Measurements from ENCODE around the gene ZBTB49. TPM values are rescaled to one million over a fixed set of nuclear protein-coding genes. Genes with fewer than 3 reads are reported as not detected.

The ZBTB49 gene
- total and polyA plus RNA-seq, 2 of the 13 experiments (the other 11 are each of a cell fraction or from before 2014, with no cell fraction given): 3.3 to 4.3 TPM

DNA sequence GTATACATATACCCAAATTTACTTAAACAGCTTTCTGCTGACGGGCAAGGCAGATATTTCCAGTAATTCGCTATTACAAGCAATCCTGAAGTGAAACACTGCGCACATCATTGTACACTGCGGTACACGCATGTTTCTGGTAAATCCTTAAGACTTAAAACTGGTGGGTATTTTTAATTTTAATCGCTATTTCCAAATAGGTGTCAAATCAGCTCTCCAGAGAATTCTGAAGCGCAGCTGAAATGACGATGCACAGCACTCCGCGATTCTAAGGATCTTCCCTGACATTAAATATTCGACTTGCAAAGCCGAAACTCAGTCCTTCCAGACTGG, 42.4 kb upstream of the ZBTB49 start:
- Histone ChIP-seq H3K36me3 (replicated peaks in 1 of 2; ENCODE audit: control insufficient read depth in 1 of 2, insufficient read depth in 2 of 2, low read length in 2 of 2) (peaks cover 9 to 22% of the 10 kb centered on the region in 2 experiments), H4K20me1 (ENCODE audit: insufficient read depth, low read length) (no peaks in the 10 kb centered on the region), H2AFZ (ENCODE audit: low read length) (no peak overlapping the region), H3K9ac (ENCODE audit: insufficient read depth, low read depth, low read length) (peak overlapping the region; percentile 87), H3K4me3 (replicated peaks in 1 of 3; ENCODE audit: insufficient read depth in 1 of 3, low read depth in 2 of 3, low read length in 3 of 3) (peak overlapping the region; percentile 78 to 93 (median 86)), H3K27ac (ENCODE audit: extremely low read length, insufficient read depth, low read length) (peak overlapping the region; percentile 92), H3K79me2 (ENCODE audit: insufficient read depth, low read length) (peaks cover 11% of the 10 kb centered on the region), H3K4me2 (ENCODE audit: low read depth, low read length) (peak overlapping the region; percentile 98), H3K4me1 (ENCODE audit: insufficient read depth, low read length) (peaks cover 27% of the 10 kb centered on the region), H3K27me3 (ENCODE audit: control insufficient read depth in 1 of 2, insufficient read depth in 2 of 2, low read length in 2 of 2) (no peaks in the 10 kb centered on the region; a peak in 1 of 5 replicates), H3K9me3 (ENCODE audit: low read length) (no peaks in the 10 kb centered on the region)
- TSS peak; percentile 82 for BruUV-seq (replicated peaks)
- ATAC-seq (no peak), FAIRE-seq (no peak), DNase-seq (ENCODE audit: low spot score) (no peak)
- no peak for TF ChIP-seq GATA4 (IDR thresholded peaks at IDR 0.05; ENCODE audit: borderline replicate concordance, low read depth)
- 0 out of 2 replicates have a peak, but pooled peaks have one; percentile 14 for TF ChIP-seq AKAP8 (CRISPR knock-in tag; IDR thresholded peaks at IDR 0.05)
- TF ChIP-seq ZFP82 (CRISPR knock-in tag; IDR thresholded peaks at IDR 0.05; ENCODE audit: borderline replicate concordance): 0 out of 2 replicates have a peak, but pooled peaks have one; percentile 13
- TF ChIP-seq, protein P1, sequence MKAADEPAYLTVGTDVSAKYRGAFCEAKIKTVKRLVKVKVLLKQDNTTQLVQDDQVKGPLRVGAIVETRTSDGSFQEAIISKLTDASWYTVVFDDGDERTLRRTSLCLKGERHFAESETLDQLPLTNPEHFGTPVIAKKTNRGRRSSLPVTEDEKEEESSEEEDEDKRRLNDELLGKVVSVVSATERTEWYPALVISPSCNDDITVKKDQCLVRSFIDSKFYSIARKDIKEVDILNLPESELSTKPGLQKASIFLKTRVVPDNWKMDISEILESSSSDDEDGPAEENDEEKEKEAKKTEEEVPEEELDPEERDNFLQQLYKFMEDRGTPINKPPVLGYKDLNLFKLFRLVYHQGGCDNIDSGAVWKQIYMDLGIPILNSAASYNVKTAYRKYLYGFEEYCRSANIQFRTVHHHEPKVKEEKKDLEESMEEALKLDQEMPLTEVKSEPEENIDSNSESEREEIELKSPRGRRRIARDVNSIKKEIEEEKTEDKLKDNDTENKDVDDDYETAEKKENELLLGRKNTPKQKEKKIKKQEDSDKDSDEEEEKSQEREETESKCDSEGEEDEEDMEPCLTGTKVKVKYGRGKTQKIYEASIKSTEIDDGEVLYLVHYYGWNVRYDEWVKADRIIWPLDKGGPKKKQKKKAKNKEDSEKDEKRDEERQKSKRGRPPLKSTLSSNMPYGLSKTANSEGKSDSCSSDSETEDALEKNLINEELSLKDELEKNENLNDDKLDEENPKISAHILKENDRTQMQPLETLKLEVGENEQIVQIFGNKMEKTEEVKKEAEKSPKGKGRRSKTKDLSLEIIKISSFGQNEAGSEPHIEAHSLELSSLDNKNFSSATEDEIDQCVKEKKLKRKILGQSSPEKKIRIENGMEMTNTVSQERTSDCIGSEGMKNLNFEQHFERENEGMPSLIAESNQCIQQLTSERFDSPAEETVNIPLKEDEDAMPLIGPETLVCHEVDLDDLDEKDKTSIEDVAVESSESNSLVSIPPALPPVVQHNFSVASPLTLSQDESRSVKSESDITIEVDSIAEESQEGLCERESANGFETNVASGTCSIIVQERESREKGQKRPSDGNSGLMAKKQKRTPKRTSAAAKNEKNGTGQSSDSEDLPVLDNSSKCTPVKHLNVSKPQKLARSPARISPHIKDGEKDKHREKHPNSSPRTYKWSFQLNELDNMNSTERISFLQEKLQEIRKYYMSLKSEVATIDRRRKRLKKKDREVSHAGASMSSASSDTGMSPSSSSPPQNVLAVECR (CRISPR knock-in tag; IDR thresholded peaks at IDR 0.05; ENCODE audit: borderline replicate concordance): no peak
- intact Hi-C loops (cut with micrococcal nuclease; ENCODE audit: unreplicated experiment): loop anchor here (2.0 kb wide), 1 partner anchor 43 kb away; the partner anchor contains the start of genes LYAR and ZBTB49
- 1% methylated on average over 12 of the region's 12 CpGs for WGBS (ENCODE audit: low lambda C conversion rate)
- ChIA-PET CTCF (ENCODE audit: low intra/inter-chr PET ratio, low total read pairs) (interaction anchor here (1.7 kb wide), 1 partner anchor 88 kb away, joined by 6 read pairs; no protein-coding TSS in a partner anchor), POLR2A (interaction anchor here (0.9 to 3.7 kb wide), 11 partner anchors 9 to 90 kb away, joined by 3 to 63 read pairs (median 4); no protein-coding TSS in a partner anchor)
- in situ Hi-C loops (cut with HindIII; ENCODE audit: extremely low pct_ligation_motif_present, low pct_unique_long_range_greater_than_20kb): no loop called here
